ENCODE results near the gene AGBL4.

The AGBL4 gene

GRCh38 chr1:48673332-48674105 lies 1350.2 kb downstream of the AGBL4 start:
- TF ChIP-seq CTCF (IDR thresholded peaks at IDR 0.05): peak; percentile 19; the same call in 1 of the 2 replicates

- no peak for TF ChIP-seq CTCF (IDR thresholded peaks at IDR 0.05)
Measured at GRCh38 chr1:48671578-48671977, 1352.2 kb downstream of the AGBL4 start.

- TF ChIP-seq CTCF (IDR thresholded peaks at IDR 0.05): no peak
Measured at GRCh38 chr1:48670234-48671020, 1353.3 kb downstream of the AGBL4 start.

GRCh38 chr1:48668339-48668738 lies 1355.4 kb downstream of the AGBL4 start:
- no peak for TF ChIP-seq CTCF (IDR thresholded peaks at IDR 0.05)

GRCh38 chr1:48667782-48668181 lies 1356.0 kb downstream of the AGBL4 start:
- TF ChIP-seq CTCF (IDR thresholded peaks at IDR 0.05): no peak

- TF ChIP-seq CTCF (IDR thresholded peaks at IDR 0.05): no peak
Measured at GRCh38 chr1:48665708-48666407, 1357.9 kb downstream of the AGBL4 start.

GRCh38 chr1:48661726-48662463 lies 1361.9 kb downstream of the AGBL4 start:
- TF ChIP-seq CTCF (IDR thresholded peaks at IDR 0.05): no peak

Measured in LNCAP (cell line).